Uterus (tissue), 2 donors: Measurements from ENCODE around the gene FUCA1.

ENCODE experiments used
- CTCF ChIP-seq, 4 experiments: fragments of 200-600 bp in 2 of 4; fragments of 450-650 bp in 2 of 4; sonication (generic) in 2 of 4; IDR thresholded peaks; one replicate each; pipeline ENCODE4 v1.5.1; 2016 to 2019; ENCODE audit warnings: antibody characterized with exemption in 4 of 4, mild to moderate bottlenecking in 2 of 4, moderate library complexity in 1 of 4
- POLR2A ChIP-seq, 2 donors: fragments of 450-650 bp; IDR thresholded peaks; one replicate each; pipeline ENCODE4 v1.6.1; 2016; ENCODE audit warnings: antibody characterized with exemption in 2 of 2, mild to moderate bottlenecking in 1 of 2, moderate library complexity in 1 of 2

GRCh38 chr1:23801876-23802275 is 66.2 kb downstream of the FUCA1 start:
- TF ChIP-seq POLR2A (IDR thresholded peaks at IDR 0.05) (no peak), CTCF (IDR thresholded peaks at IDR 0.05) (no peak)
